Duodenal mucosa (tissue), 2 donors: Measurements from ENCODE around the gene RYR1.

Experiments
- H3K27ac ChIP-seq: one replicate; pipeline ENCODE4 v1.7.0; 2013; ENCODE audit warnings: low read depth, low read length
- H3K27me3 ChIP-seq, 2 donors: one replicate each; pipeline ENCODE4 v1.7.0; 2013; ENCODE audit warnings: low read length in 2 of 2, control low read depth in 1 of 2; ENCODE audit not compliant: insufficient read depth in 2 of 2, control insufficient read depth in 1 of 2
- H3K36me3 ChIP-seq, 2 donors: one replicate each; pipeline ENCODE4 v1.7.0; 2013; ENCODE audit warnings: low read length in 2 of 2, control low read depth in 1 of 2; ENCODE audit not compliant: insufficient read depth in 2 of 2, control insufficient read depth in 1 of 2
- H3K4me1 ChIP-seq, 2 donors: one replicate each; pipeline ENCODE4 v1.7.0; 2013; ENCODE audit warnings: low read length in 2 of 2, control low read depth in 1 of 2; ENCODE audit not compliant: insufficient read depth in 2 of 2, control insufficient read depth in 1 of 2
- H3K4me3 ChIP-seq, 2 donors: one replicate each; pipeline ENCODE4 v1.7.0; 2013; ENCODE audit warnings: low read length in 2 of 2, low read depth in 1 of 2
- H3K9ac ChIP-seq, 2 donors: one replicate each; pipeline ENCODE4 v1.7.0; 2013; ENCODE audit warnings: low read length in 2 of 2, low read depth in 1 of 2
- H3K9me3 ChIP-seq, 2 donors: one replicate each; pipeline ENCODE4 v1.7.0; 2013; ENCODE audit warnings: low read length in 2 of 2, control low read depth in 1 of 2; ENCODE audit not compliant: control insufficient read depth in 1 of 2

The RYR1 gene

DNA sequence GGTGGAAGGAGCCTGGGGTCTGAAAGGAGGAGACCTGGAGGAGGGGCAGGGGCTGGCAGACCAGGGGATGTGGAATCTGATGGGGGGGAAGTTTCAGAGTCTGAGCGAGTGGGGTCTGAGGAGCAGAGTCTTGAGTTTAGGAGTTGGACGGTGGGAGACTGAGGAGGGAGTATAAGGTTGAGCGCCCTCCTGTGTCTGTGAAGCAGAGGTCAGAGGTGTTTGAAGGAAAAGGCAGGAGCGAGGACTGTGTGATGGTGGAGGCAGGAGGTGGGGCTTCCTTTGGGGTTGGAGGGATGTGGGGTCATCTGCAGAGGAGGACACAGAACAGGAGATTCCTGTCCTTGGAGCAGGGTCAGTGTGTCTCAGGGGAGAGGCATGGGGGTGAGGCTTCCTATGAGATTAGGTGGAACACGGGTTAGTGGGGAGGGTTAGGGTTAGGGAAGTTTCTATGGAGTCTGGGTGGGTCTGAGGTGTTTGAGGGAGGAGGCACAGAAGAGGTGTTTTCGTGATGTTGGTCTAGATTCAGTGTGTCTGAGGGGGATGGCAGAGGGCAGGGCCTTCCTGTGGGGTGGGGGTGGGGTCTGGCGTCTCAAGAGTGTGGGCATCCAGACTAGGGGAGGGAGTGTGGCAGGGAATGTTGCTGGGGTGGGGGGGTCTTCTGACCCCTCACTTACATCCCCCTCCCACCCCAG, 8.3 kb downstream of the RYR1 start:
- Histone ChIP-seq H3K27ac (no peak overlapping the region), H3K9me3 (no peaks in the 10 kb centered on the region), H3K4me3 (no peak overlapping the region), H3K4me1 (no peaks in the 10 kb centered on the region), H3K36me3 (no peaks in the 10 kb centered on the region), H3K27me3 (no peaks in the 10 kb centered on the region), H3K9ac (no peak overlapping the region)

DNA sequence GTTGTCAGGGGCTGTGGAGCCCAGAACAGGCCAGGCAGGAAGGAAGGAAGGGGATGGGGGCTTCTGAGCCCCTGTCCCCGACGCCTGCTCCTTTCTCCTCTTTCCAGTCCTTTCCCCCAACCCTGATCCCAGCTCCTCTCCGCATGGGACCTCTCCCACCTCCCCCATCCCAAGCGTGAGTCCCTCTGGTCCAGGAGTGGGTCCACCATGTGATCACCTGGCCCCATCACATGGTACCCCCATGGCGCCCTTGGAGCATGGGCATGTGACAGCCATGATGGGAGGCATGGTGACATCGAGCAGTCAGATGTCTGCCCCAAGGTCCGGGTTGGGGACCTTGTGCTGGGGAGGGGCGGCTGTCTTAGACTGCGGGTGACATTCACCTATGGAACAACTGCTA, 9.2 kb downstream of the RYR1 start:
- Histone ChIP-seq H3K9me3 (no peaks in the 10 kb centered on the region), H3K4me3 (no peak overlapping the region), H3K4me1 (no peaks in the 10 kb centered on the region), H3K9ac (no peak overlapping the region), H3K36me3 (no peaks in the 10 kb centered on the region), H3K27me3 (no peaks in the 10 kb centered on the region), H3K27ac (no peak overlapping the region)

DNA sequence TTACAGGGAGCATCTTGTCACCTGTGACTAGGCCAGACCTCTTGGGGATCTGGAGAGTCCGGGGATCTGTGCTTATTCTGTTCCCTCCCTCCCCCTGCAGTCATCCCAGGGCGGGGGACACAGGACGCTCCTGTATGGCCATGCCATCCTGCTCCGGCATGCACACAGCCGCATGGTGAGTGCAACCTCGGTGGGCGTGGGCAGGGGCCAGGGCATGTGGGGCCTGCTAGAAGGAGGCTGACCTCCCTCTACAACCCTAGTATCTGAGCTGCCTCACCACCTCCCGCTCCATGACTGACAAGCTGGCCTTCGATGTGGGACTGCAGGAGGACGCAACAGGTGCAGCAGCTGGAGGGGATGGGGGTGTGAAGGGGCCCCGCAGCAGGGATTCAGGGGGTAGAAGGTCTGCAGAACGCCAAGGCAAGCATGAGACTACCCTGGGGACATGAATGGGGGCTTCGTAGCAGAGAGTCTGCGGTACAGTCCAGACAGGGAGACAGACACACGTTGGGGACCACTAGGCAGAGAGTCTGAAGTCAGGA, 10.0 kb downstream of the RYR1 start:
- Histone ChIP-seq H3K4me3 (no peak overlapping the region), H3K9ac (no peak overlapping the region), H3K27me3 (no peaks in the 10 kb centered on the region), H3K27ac (no peak overlapping the region), H3K36me3 (no peaks in the 10 kb centered on the region), H3K4me1 (no peaks in the 10 kb centered on the region), H3K9me3 (no peaks in the 10 kb centered on the region)

DNA sequence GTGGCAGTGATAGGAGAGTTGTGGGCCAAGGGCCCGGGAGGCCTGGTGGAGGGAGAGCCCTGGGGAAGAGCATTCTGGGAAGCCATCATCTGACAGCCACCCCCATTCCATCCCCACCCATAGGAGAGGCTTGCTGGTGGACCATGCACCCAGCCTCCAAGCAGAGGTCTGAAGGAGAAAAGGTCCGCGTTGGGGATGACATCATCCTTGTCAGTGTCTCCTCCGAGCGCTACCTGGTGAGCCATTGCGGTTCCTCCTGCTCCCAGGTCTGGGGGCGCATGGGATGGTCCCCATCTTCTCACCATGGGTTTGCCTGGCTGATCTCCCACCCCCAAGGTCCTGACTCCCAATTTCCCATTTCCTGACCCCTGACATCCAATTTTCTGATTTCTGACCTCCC, 10.5 kb downstream of the RYR1 start:
- Histone ChIP-seq H3K36me3 (no peaks in the 10 kb centered on the region), H3K4me3 (no peak overlapping the region)

DNA sequence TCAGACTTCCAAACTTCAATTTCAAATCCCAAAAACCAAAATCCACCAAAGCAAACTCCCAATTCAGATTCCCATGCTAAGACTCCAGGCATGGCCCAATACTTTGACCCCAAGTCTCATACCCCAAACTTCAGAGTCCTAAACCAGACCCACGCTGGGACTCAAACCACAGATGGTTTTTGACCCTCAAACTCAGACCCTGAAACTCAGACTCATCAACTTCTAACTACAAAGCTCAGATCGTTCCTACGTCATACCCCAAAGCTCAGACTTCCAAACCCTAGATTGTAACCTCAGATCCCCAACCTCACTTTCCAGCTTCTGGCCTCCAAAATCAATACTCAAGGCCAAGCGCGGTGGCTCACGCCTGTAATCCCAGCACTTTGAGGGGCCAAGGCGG, 11.9 kb downstream of the RYR1 start:
- no peaks in the 10 kb centered on the region for H3K4me1 ChIP-seq

More for the DNA sequence above, 10.5 kb downstream of the RYR1 start:
- H3K27ac ChIP-seq = no peak overlapping the region
- no peak overlapping the region for H3K9ac ChIP-seq
- H3K27me3 ChIP-seq = no peaks in the 10 kb centered on the region
- no peaks in the 10 kb centered on the region for H3K9me3 ChIP-seq
- H3K4me1 ChIP-seq = no peaks in the 10 kb centered on the region

DNA sequence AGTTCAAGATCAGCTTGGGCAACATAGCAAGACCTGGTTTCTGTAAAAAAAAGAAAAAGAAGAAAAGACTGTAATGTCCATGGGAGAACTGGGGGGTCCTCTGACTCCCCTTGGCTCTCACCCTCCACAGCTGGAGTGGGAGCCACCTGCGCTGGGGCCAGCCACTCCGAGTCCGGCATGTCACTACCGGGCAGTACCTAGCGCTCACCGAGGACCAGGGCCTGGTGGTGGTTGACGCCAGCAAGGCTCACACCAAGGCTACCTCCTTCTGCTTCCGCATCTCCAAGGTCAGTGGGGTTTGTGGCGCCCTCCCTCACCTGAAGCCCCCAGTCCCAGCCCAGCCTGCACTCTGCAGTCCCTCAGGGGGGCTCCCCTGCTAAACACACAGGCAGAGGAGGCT, 14.7 kb downstream of the RYR1 start:
- H3K9me3 ChIP-seq = no peaks in the 10 kb centered on the region
- no peak overlapping the region for H3K4me3 ChIP-seq
- H3K36me3 ChIP-seq = no peaks in the 10 kb centered on the region
- no peak overlapping the region for H3K9ac ChIP-seq
- no peaks in the 10 kb centered on the region for H3K27me3 ChIP-seq
- H3K27ac ChIP-seq = no peak overlapping the region
- no peaks in the 10 kb centered on the region for H3K4me1 ChIP-seq

More for the DNA sequence above, 11.9 kb downstream of the RYR1 start:
- Histone ChIP-seq H3K9ac (no peak overlapping the region), H3K27me3 (no peaks in the 10 kb centered on the region), H3K4me3 (no peak overlapping the region), H3K9me3 (no peaks in the 10 kb centered on the region), H3K36me3 (no peaks in the 10 kb centered on the region), H3K27ac (no peak overlapping the region)

DNA sequence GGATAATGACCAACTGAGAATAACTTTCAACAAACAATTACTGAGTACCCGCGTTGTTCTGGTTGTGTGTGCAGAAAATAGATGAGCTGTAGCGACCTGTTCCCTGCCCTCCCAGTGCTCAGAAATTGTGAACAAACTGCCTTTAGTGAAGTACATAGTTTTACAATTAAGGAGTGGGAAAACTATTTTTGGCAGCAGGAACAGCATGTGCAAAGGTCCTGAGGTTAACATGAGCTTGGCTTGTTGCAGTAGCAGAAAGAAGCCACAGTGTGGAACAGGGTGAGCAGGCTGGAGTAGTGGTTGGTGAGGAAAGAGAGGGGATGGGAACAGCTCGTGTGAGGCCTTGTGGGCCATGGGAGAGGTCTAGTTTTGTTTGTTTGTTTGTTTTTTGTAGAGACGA, 16.0 kb downstream of the RYR1 start:
- no peaks in the 10 kb centered on the region for H3K4me1 ChIP-seq
- no peak overlapping the region for H3K4me3 ChIP-seq
- H3K36me3 ChIP-seq = no peaks in the 10 kb centered on the region
- H3K27me3 ChIP-seq = no peaks in the 10 kb centered on the region
- H3K9me3 ChIP-seq = no peaks in the 10 kb centered on the region
- no peak overlapping the region for H3K9ac ChIP-seq
- H3K27ac ChIP-seq = no peak overlapping the region

DNA sequence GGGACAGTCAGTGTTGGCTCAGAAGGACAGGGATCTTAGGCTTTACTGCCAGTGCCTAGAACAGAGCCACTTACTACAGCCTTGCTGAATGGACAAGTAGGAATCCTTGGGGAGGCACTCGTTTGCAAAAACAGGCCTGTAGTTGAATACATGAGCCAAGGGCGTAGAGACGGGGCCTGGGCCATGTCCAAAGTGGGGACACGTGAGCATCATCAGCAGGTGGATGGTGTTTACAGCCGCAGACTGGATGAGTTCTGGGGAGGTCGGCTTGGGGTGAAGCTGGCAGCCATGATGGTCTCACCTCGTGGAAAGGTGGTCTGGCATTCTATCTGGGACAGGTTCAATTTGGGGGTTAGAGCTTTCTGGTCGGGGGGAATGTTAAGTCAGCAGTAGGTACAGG, 17.5 kb downstream of the RYR1 start:
- Histone ChIP-seq H3K4me3 (no peak overlapping the region), H3K9ac (no peak overlapping the region), H3K27ac (no peak overlapping the region), H3K36me3 (no peaks in the 10 kb centered on the region), H3K27me3 (no peaks in the 10 kb centered on the region), H3K4me1 (no peaks in the 10 kb centered on the region), H3K9me3 (no peaks in the 10 kb centered on the region)

DNA sequence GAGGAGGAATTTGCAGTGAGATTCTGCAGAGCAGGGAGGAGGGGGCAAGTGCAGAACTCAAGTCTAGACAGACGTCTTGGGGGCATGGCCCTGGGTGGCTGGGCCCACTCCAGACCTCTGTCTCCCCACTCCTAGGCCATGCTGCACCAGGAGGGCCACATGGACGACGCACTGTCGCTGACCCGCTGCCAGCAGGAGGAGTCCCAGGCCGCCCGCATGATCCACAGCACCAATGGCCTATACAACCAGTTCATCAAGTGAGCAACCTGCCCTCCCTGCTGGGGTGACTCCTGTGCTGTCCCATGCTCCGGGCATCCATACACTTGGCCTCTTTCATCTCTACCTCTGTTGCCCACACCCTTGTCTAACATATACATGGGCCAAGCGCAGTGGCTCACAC, 18.1 kb downstream of the RYR1 start:
- Histone ChIP-seq H3K27me3 (no peaks in the 10 kb centered on the region), H3K9me3 (no peaks in the 10 kb centered on the region), H3K4me3 (no peak overlapping the region), H3K4me1 (no peaks in the 10 kb centered on the region), H3K36me3 (no peaks in the 10 kb centered on the region), H3K9ac (no peak overlapping the region), H3K27ac (no peak overlapping the region)

DNA sequence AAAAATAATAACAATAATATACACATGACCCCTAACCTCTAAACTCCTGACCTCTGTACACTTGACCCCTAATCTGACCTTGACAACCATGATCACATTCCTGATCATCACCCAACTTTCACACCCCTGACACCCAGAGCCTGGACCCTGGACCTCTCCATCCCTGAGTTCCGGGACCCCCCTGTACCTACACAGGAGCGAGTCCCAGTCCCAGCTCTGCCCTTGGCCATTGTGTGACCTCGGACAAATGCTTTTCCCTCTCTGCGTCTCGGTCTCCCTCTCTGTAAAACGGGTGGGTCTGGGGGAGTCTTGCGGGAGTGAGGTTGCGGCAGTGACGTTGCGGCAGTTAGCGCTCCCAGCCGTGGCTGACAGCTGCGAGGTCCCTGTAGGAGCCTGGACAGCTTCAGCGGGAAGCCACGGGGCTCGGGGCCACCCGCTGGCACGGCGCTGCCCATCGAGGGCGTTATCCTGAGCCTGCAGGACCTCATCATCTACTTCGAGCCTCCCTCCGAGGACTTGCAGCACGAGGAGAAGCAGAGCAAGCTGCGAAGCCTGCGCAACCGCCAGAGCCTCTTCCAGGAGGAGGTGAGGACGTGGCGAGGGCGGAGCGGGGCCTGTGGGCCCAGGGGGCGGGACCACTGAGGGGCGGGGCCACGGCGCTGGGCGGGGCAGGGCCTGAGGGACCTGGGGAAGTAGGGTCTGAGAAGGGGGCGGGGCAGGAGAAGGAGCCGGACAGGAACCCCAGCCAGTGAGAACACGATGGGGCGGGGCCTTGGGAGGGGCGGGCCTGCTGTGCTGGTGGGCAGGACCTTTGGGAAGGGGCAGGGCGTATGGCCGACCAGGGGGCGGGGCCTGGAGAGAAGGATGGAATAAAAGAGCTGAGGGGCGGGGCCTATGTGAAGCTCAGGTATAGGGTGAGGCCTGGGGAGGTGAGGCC, 19.2 kb downstream of the RYR1 start:
- Histone ChIP-seq H3K27ac (no peak overlapping the region), H3K9me3 (no peaks in the 10 kb centered on the region), H3K36me3 (no peaks in the 10 kb centered on the region), H3K4me3 (no peak overlapping the region), H3K4me1 (no peaks in the 10 kb centered on the region), H3K9ac (no peak overlapping the region), H3K27me3 (no peaks in the 10 kb centered on the region)
